Body of pancreas (tissue), 4 donors: Measurements from ENCODE around the gene MYO16.

Source experiments
- POLR2A ChIP-seq, 3 donors: fragments of 450-650 bp; IDR thresholded peaks; one replicate each; pipeline ENCODE4 v1.6.1; 2016; ENCODE audit warnings: antibody characterized with exemption in 3 of 3, mild to moderate bottlenecking in 2 of 3
- TF ChIP-seq, protein P1 (sequence below), 7 experiments: fragments of 450-650 bp in 4 of 7; fragments of 200-600 bp in 3 of 7; sonication (generic) in 3 of 7; IDR thresholded peaks; one replicate each; pipeline ENCODE4 v1.5.1; 2016 to 2019; ENCODE audit warnings: antibody characterized with exemption in 7 of 7

DNA sequence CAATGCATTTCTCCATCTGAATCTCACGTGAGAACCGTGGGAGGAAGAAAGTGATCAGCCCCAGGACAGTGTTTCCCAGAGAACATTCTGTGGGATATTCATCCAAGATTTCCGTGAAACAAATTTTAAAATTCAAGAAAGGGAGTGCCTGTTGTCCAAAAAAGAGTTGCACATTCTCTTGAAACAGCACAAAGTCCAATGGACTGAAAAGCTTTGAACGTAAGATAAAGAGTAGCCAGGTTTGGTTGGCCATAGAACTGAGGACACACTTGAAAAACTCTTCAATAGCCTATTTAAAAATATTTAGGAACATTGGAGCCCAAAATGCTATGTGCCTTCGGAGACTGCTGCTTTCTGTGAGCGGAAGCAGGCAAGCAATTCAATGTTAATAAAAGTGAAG, 353.9 kb downstream of the MYO16 start:
- TF ChIP-seq POLR2A (IDR thresholded peaks at IDR 0.05) = no peak
- TF ChIP-seq, protein P1, sequence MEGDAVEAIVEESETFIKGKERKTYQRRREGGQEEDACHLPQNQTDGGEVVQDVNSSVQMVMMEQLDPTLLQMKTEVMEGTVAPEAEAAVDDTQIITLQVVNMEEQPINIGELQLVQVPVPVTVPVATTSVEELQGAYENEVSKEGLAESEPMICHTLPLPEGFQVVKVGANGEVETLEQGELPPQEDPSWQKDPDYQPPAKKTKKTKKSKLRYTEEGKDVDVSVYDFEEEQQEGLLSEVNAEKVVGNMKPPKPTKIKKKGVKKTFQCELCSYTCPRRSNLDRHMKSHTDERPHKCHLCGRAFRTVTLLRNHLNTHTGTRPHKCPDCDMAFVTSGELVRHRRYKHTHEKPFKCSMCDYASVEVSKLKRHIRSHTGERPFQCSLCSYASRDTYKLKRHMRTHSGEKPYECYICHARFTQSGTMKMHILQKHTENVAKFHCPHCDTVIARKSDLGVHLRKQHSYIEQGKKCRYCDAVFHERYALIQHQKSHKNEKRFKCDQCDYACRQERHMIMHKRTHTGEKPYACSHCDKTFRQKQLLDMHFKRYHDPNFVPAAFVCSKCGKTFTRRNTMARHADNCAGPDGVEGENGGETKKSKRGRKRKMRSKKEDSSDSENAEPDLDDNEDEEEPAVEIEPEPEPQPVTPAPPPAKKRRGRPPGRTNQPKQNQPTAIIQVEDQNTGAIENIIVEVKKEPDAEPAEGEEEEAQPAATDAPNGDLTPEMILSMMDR (IDR thresholded peaks at IDR 0.05) = no peak
